ENCODE data around the gene MBD5. TPM values are rescaled to one million over a fixed set of nuclear protein-coding genes. Genes with fewer than 3 reads are reported as not detected.
A peak's percentile ranks its signal among the peaks of the same experiment; 100 is the strongest.

MBD5 gene
- total and polyA plus RNA-seq, 2 of the 4 experiments (the other 2 are of a cell fraction), result 9.8 to 14.2 TPM

- no peak overlapping the region for H2BK120ac ChIP-seq (ENCODE audit: low read depth, low read length)
- no peaks in the 10 kb centered on the region for H3K36me3 ChIP-seq (ENCODE audit: control insufficient read depth, insufficient read depth, low read length)
- WGBS, 2 experiments (ENCODE audit: extremely low coverage in 2 of 2, insufficient read length in 1 of 2), result no CpG with 5 or more reads among the region's 4 CpGs
- H3K14ac ChIP-seq (replicated peaks; ENCODE audit: low read depth, low read length), result no peak overlapping the region
- H2AK9ac ChIP-seq (replicated peaks; ENCODE audit: low read depth, low read length, poor library complexity), result no peak overlapping the region
- H2BK15ac ChIP-seq (ENCODE audit: low read depth, low read length), result no peak overlapping the region
- no peak overlapping the region for H3K4me2 ChIP-seq (ENCODE audit: low read depth, low read length)
- ChIA-PET CTCF (no interaction called here), POLR2A (ENCODE audit: unreplicated experiment) (no interaction called here)
- no peak overlapping the region for H3K4me3 ChIP-seq (ENCODE audit: insufficient read depth, low read depth, low read length)
- DNase-seq (no peak), ATAC-seq (ENCODE audit: low read depth) (no peak)
- H4K20me1 ChIP-seq (ENCODE audit: insufficient read depth, low read length), result no peaks in the 10 kb centered on the region
- BruUV-seq (replicated peaks), result no TSS peak
- peaks cover 6% of the 10 kb centered on the region; the same call in 1 of the 2 replicates for H3K27me3 ChIP-seq (ENCODE audit: control insufficient read depth, insufficient read depth, low read length)
- H3K4ac ChIP-seq (ENCODE audit: low read depth, low read length), result no peak overlapping the region
- no peak overlapping the region for H3K18ac ChIP-seq (ENCODE audit: low read depth, low read length)
- H3K9ac ChIP-seq (ENCODE audit: low read depth, low read length), result no peak overlapping the region
- no peaks in the 10 kb centered on the region; the same call in 1 of the 2 replicates for H3K4me1 ChIP-seq (ENCODE audit: control insufficient read depth, insufficient read depth, low read length)
- no peak overlapping the region for H4K91ac ChIP-seq (ENCODE audit: insufficient read depth, low read depth, low read length)
- no peaks in the 10 kb centered on the region; the same call in 1 of the 2 replicates for H3K9me1 ChIP-seq (ENCODE audit: insufficient read depth, low read length)
- no peak overlapping the region for H2AFZ ChIP-seq (replicated peaks; ENCODE audit: low read length, poor library complexity)
- H3K9me3 ChIP-seq (ENCODE audit: control insufficient read depth, insufficient read depth, low read length), result no peaks in the 10 kb centered on the region
- TF ChIP-seq CTCF (conservative IDR thresholded peaks at IDR 0.05; ENCODE audit: low read depth, low read length) (no peak; the same call in 1 of the 2 replicates), RAD21 (IDR thresholded peaks at IDR 0.05; ENCODE audit: low read length) (peak; percentile 17; the same call in 1 of the 2 replicates), BHLHE40 (IDR thresholded peaks at IDR 0.05; ENCODE audit: low read depth, low read length) (no peak), SMC3 (IDR thresholded peaks at IDR 0.05; ENCODE audit: low read depth, low read length) (0 out of 2 replicates have a peak, but pooled peaks have one; percentile 15)
- no peak overlapping the region for H4K5ac ChIP-seq (ENCODE audit: low read depth, low read length)
- no peak overlapping the region for H3K23ac ChIP-seq (ENCODE audit: low read depth, low read length)
- no peak overlapping the region for H2BK5ac ChIP-seq (ENCODE audit: low read depth, low read length, poor library complexity, severe bottlenecking)
- no peaks in the 10 kb centered on the region for H3K79me1 ChIP-seq (ENCODE audit: low read depth in 1 of 2, low read length in 2 of 2)
- dilution Hi-C loops (cut with HindIII; ENCODE audit: low sequenced_read_pairs, unreplicated experiment), result no loop called here
- intact Hi-C loops (cut with micrococcal nuclease), result no loop called here
- in situ Hi-C loops (cut with MboI; ENCODE audit: low sequenced_read_pairs), result no loop called here
- H3K27ac ChIP-seq (ENCODE audit: insufficient read depth, low read length), result no peak overlapping the region
- no peak overlapping the region for H2BK20ac ChIP-seq (ENCODE audit: low read depth, low read length)
- H2AK5ac ChIP-seq (ENCODE audit: low read depth, low read length), result no peak overlapping the region
- H4K8ac ChIP-seq (ENCODE audit: low read depth in 2 of 2, low read length in 2 of 2), result no peak overlapping the region
- no peak overlapping the region for H3K56ac ChIP-seq (ENCODE audit: extremely low read depth, insufficient read depth, low read length)
These were observed 544.5 kb downstream of the MBD5 start for GRCh38 chr2:148565272-148565894.

Small RNAs within 50 kb of the gene (microRNA-seq; reads per million reads assigned to microRNA genes)
- gene RF00554 (ENCODE audit: insufficient read depth, insufficient read length), result not detected

Small RNAs within 50 kb of the gene (small RNA-seq; reads per million reads assigned to genes)
- 0 reads per million in 5 experiments for gene RF00554

Other genes starting within 250 kb of the MBD5 start
- gene ACVR2A, start 176.1 kb upstream of the MBD5 start, total RNA-seq (2012; rRNA removed), result 6.8 and 11.1 TPM in 2 replicates
- 1.7 and 1.8 TPM in 2 replicates for gene ACVR2A, start 176.1 kb upstream of the MBD5 start, polyA plus RNA-seq (2012; rRNA removed)
- 23.5 and 63.9 TPM in 2 replicates for gene ORC4, start 354 bp upstream of the MBD5 start, total RNA-seq (2012; rRNA removed)
- 9.3 and 20.6 TPM in 2 replicates for gene ORC4, start 354 bp upstream of the MBD5 start, polyA plus RNA-seq (2012; rRNA removed)

Data from IMR-90 (cell line).